Endodermal cell (in vitro differentiated cells): ENCODE data around the gene ARHGAP6. TPM values are rescaled to one million over a fixed set of nuclear protein-coding genes. Genes with fewer than 3 reads are reported as not detected.

Source experiments
- DNase-seq: peaks from one replicate; pipeline ENCODE4 v3.0.0-alpha.2; 2017
- H3K27ac ChIP-seq: 2 replicates; pipeline ENCODE4 v1.5.1; 2013; ENCODE audit warnings: mild to moderate bottlenecking, low read depth, low read length, moderate library complexity
- H3K27me3 ChIP-seq: 2 replicates; pipeline ENCODE4 v1.6.1; 2013; ENCODE audit warnings: mild to moderate bottlenecking, low read length, moderate library complexity; ENCODE audit not compliant: insufficient read depth, control insufficient read depth, poor library complexity, severe bottlenecking
- H3K36me3 ChIP-seq: 2 replicates; pipeline ENCODE4 v1.7.0; 2013; ENCODE audit warnings: mild to moderate bottlenecking, low read length, moderate library complexity; ENCODE audit not compliant: control insufficient read depth, insufficient read depth
- H3K4me1 ChIP-seq: one replicate; pipeline ENCODE4 v1.7.0; 2013; ENCODE audit warnings: low read length; ENCODE audit not compliant: control insufficient read depth, insufficient read depth
- H3K4me3 ChIP-seq: 2 replicates; pipeline ENCODE4 v1.5.1; 2013; ENCODE audit warnings: mild to moderate bottlenecking, low read length, moderate library complexity
- H3K9ac ChIP-seq: 2 replicates; pipeline ENCODE4 v1.6.1; 2013; ENCODE audit warnings: mild to moderate bottlenecking, low read length, moderate library complexity; ENCODE audit not compliant: poor library complexity, severe bottlenecking; ENCODE audit errors: extremely low read depth
- H3K9me3 ChIP-seq: 2 replicates; pipeline ENCODE4 v1.6.1; 2013; ENCODE audit warnings: mild to moderate bottlenecking, low read length, moderate library complexity; ENCODE audit not compliant: control insufficient read depth
- H3K27ac Mint-ChIP-seq: 2 replicates; pipeline ENCODE4 v1.8.0; 2020; ENCODE audit warnings: mixed read lengths
- H3K27me3 Mint-ChIP-seq: 2 replicates; pipeline ENCODE4 v1.8.0; 2021; ENCODE audit warnings: mild to moderate bottlenecking, mixed read lengths; ENCODE audit not compliant: insufficient read depth
- H3K36me3 Mint-ChIP-seq: 2 replicates; pipeline ENCODE4 v1.8.0; 2020; ENCODE audit warnings: low read depth, mixed read lengths
- H3K4me1 Mint-ChIP-seq: 2 replicates; pipeline ENCODE4 v1.8.0; 2020; ENCODE audit warnings: mixed read lengths
- H3K4me3 Mint-ChIP-seq: 2 replicates; pipeline ENCODE4 v1.8.0; 2020; ENCODE audit warnings: mild to moderate bottlenecking, moderate library complexity, mixed read lengths
- H3K9me3 Mint-ChIP-seq: 2 replicates; pipeline ENCODE4 v1.8.0; 2020; ENCODE audit warnings: mild to moderate bottlenecking, mixed read lengths
- CTCF ChIP-seq: fragments of 200-600 bp; sonication (generic); conservative IDR thresholded peaks from 2 replicates; pipeline ENCODE4 v1.5.0; 2021; ENCODE audit warnings: antibody characterized with exemption, mild to moderate bottlenecking
- WGBS, 2 experiments: methylation state at CpG; one replicate each; pipeline versions ENCODE4 v1.1.5 to v1.1.7; 2013; ENCODE audit warnings: missing lambda C conversion rate in 2 of 2, mixed read lengths in 1 of 2; ENCODE audit not compliant: insufficient coverage in 1 of 2, insufficient read length in 1 of 2; 5-methylcytosine and 5-hydroxymethylcytosine counted together
- total RNA-seq, 2 donors: library from RNA; stranded (reverse); fragmentation: NEBNext Ultra II Directional in 1 of 2; extraction: Animal tissue kit (Norgen Biotek cat#: 25700) in 1 of 2; gene quantifications; 2 replicates in 1 of 2; 3 replicates in 1 of 2; pipeline ENCODE4 v1.2.1, GENCODE V29; 2021

The ARHGAP6 gene
- total RNA-seq, 2 donors from 2014 or later, result 0.48 to 0.73 TPM

- Mint-ChIP-seq H3K9me3 (peaks cover 34% of the 10 kb centered on the region), H3K4me3 (no peak overlapping the region), H3K4me1 (no peaks in the 10 kb centered on the region), H3K27me3 (peaks cover 5% of the 10 kb centered on the region), H3K36me3 (no peaks in the 10 kb centered on the region), H3K27ac (no peak overlapping the region)
- H3K36me3 ChIP-seq, result no peaks in the 10 kb centered on the region
- no peaks in the 10 kb centered on the region for H3K27me3 ChIP-seq
- H3K4me1 ChIP-seq, result no peaks in the 10 kb centered on the region
- no peak overlapping the region for H3K9ac ChIP-seq
- peak; percentile 73 for TF ChIP-seq CTCF
- DNase-seq, result peak; percentile 50
- 23% methylated on average over 5 of the region's 6 CpGs; no CpG with 5 or more reads in 1 of the 2 experiments for WGBS, 2 experiments
- no peak overlapping the region for H3K4me3 ChIP-seq
- H3K9me3 ChIP-seq, result no peaks in the 10 kb centered on the region
- H3K27ac ChIP-seq, result no peak overlapping the region
These were observed 284.3 kb downstream of the ARHGAP6 start for GRCh38 chrX:11381464-11381863.

GRCh38 chrX:11380187-11380844 is 285.4 kb downstream of the ARHGAP6 start:
- Histone ChIP-seq H3K9ac (no peak overlapping the region), H3K27me3 (no peaks in the 10 kb centered on the region), H3K27ac (no peak overlapping the region), H3K4me1 (no peaks in the 10 kb centered on the region), H3K4me3 (no peak overlapping the region), H3K36me3 (no peaks in the 10 kb centered on the region), H3K9me3 (no peaks in the 10 kb centered on the region)
- peaks cover 37% of the 10 kb centered on the region for H3K9me3 Mint-ChIP-seq
- no peak overlapping the region for H3K4me3 Mint-ChIP-seq
- H3K27ac Mint-ChIP-seq, result no peak overlapping the region
- WGBS, 2 experiments, result 90 to 100% methylated on average over 2 to 9 of the region's 10 CpGs
- no peaks in the 10 kb centered on the region for H3K36me3 Mint-ChIP-seq
- peaks cover 5% of the 10 kb centered on the region for H3K27me3 Mint-ChIP-seq
- no peak for DNase-seq
- TF ChIP-seq CTCF, result no peak
- H3K4me1 Mint-ChIP-seq, result peaks cover 4% of the 10 kb centered on the region

- no peaks in the 10 kb centered on the region for H3K27me3 ChIP-seq
- H3K4me3 ChIP-seq, result no peak overlapping the region
- no peak overlapping the region for H3K27ac Mint-ChIP-seq
- no peak for TF ChIP-seq CTCF
- no peaks in the 10 kb centered on the region for H3K9me3 ChIP-seq
- no peaks in the 10 kb centered on the region for H3K4me1 ChIP-seq
- no peak overlapping the region for H3K4me3 Mint-ChIP-seq
- H3K36me3 Mint-ChIP-seq, result no peaks in the 10 kb centered on the region
- peaks cover 5% of the 10 kb centered on the region for H3K27me3 Mint-ChIP-seq
- no peak overlapping the region for H3K9ac ChIP-seq
- DNase-seq, result no peak
- H3K4me1 Mint-ChIP-seq, result peaks cover 9% of the 10 kb centered on the region
- no peaks in the 10 kb centered on the region for H3K36me3 ChIP-seq
- H3K9me3 Mint-ChIP-seq, result peaks cover 33% of the 10 kb centered on the region
- H3K27ac ChIP-seq, result no peak overlapping the region
These were observed 289.6 kb downstream of the ARHGAP6 start for GRCh38 chrX:11376163-11376562.
